GM23248 (cell line): ENCODE data around the gene ENG.

ENCODE experiments used
- EZH2 ChIP-seq: fragments of 200-600 bp; sonication (generic); IDR thresholded peaks from 2 replicates; pipeline ENCODE4 v1.6.1; 2018; ENCODE audit warnings: antibody characterized with exemption, mild to moderate bottlenecking; ENCODE audit not compliant: insufficient read depth, poor library complexity, severe bottlenecking
- EZH2phosphoT487 ChIP-seq: fragments of 200-600 bp; sonication (generic); IDR thresholded peaks from 2 replicates; pipeline ENCODE4 v1.6.1; 2018; ENCODE audit warnings: antibody characterized with exemption, moderate library complexity, mild to moderate bottlenecking, low read depth; ENCODE audit not compliant: insufficient read depth

- TF ChIP-seq EZH2: no peak
- no peak for TF ChIP-seq EZH2phosphoT487
These were observed at the start of gene ENG for GRCh38 chr9:127854184-127854806.
